Measurements from ENCODE around the gene RNF13.
"Not testable (repeated sequence)": the region's sequence is repeated elsewhere in the genome, so short reads cannot be mapped to it uniquely, and the experiment has no call there.

The RNF13 gene

GRCh38 chr3:149938392-149939055, 125.5 kb downstream of the RNF13 start:
- H3K27ac ChIP-seq, H3K4me3 ChIP-seq: not testable (repeated sequence)

GRCh38 chr3:149941186-149941585, 128.2 kb downstream of the RNF13 start:
- H3K27ac ChIP-seq, result no peak overlapping the region
- H3K4me3 ChIP-seq, result no peak overlapping the region

- Histone ChIP-seq H3K4me3 (no peak overlapping the region), H3K27ac (no peak overlapping the region)
These were observed 128.9 kb downstream of the RNF13 start for GRCh38 chr3:149941946-149942345.

GRCh38 chr3:149942409-149942808, 129.4 kb downstream of the RNF13 start:
- H3K27ac ChIP-seq, result no peak overlapping the region
- no peak overlapping the region for H3K4me3 ChIP-seq

GRCh38 chr3:149943966-149944365, 131.0 kb downstream of the RNF13 start:
- H3K27ac ChIP-seq, H3K4me3 ChIP-seq: not testable (repeated sequence)

- Histone ChIP-seq H3K27ac (no peak overlapping the region), H3K4me3 (no peak overlapping the region)
These were observed 134.2 kb downstream of the RNF13 start for GRCh38 chr3:149947231-149947630.

GRCh38 chr3:149949181-149949580, 136.2 kb downstream of the RNF13 start:
- Histone ChIP-seq H3K4me3 (no peak overlapping the region), H3K27ac (no peak overlapping the region)

GRCh38 chr3:149954812-149955211, 141.8 kb downstream of the RNF13 start:
- H3K4me3 ChIP-seq, result no peak overlapping the region
- H3K27ac ChIP-seq, result no peak overlapping the region

- H3K4me3 ChIP-seq, result no peak overlapping the region
- no peak overlapping the region for H3K27ac ChIP-seq
These were observed 142.4 kb downstream of the RNF13 start for GRCh38 chr3:149955449-149955848.

- no peak overlapping the region for H3K4me3 ChIP-seq
- no peak overlapping the region for H3K27ac ChIP-seq
These were observed 144.5 kb downstream of the RNF13 start for GRCh38 chr3:149957361-149958125.

- H3K27ac ChIP-seq, result no peak overlapping the region
- no peak overlapping the region for H3K4me3 ChIP-seq
These were observed 145.3 kb downstream of the RNF13 start for GRCh38 chr3:149958171-149958796.

GRCh38 chr3:149959443-149959842, 146.4 kb downstream of the RNF13 start:
- H3K4me3 ChIP-seq, result no peak overlapping the region
- H3K27ac ChIP-seq, result no peak overlapping the region

- Histone ChIP-seq H3K27ac (no peak overlapping the region), H3K4me3 (no peak overlapping the region)
These were observed 150.5 kb downstream of the RNF13 start for GRCh38 chr3:149963485-149963884.

- Histone ChIP-seq H3K4me3 (no peak overlapping the region), H3K27ac (no peak overlapping the region)
These were observed 151.3 kb downstream of the RNF13 start for GRCh38 chr3:149964291-149964690.

GRCh38 chr3:149965278-149965677, 152.3 kb downstream of the RNF13 start:
- no peak overlapping the region for H3K27ac ChIP-seq
- no peak overlapping the region for H3K4me3 ChIP-seq

GRCh38 chr3:149967086-149967685, 154.2 kb downstream of the RNF13 start:
- no peak overlapping the region for H3K27ac ChIP-seq

GRCh38 chr3:149968216-149968615, 155.2 kb downstream of the RNF13 start:
- Histone ChIP-seq H3K27ac (no peak overlapping the region), H3K4me3 (no peak overlapping the region)

More at GRCh38 chr3:149967086-149967685, 154.2 kb downstream of the RNF13 start:
- no peak overlapping the region for H3K4me3 ChIP-seq

GRCh38 chr3:149969110-149969939, 156.3 kb downstream of the RNF13 start:
- Histone ChIP-seq H3K4me3 (peak overlapping the region; percentile 49 to 97 (median 77)), H3K27ac (peak overlapping the region in 10 of 21 experiments; percentile 1 to 84 (median 70))

GRCh38 chr3:149969940-149970715, 157.1 kb downstream of the RNF13 start:
- Histone ChIP-seq H3K27ac (peak overlapping the region; percentile 1 to 86 (median 68)), H3K4me3 (peak overlapping the region; percentile 49 to 97 (median 77))

Measured in skin epidermis (tissue), 12 donors.